Muscle layer of duodenum (tissue), 2 donors: ENCODE data around the gene BRSK2.

Experiments used
- H3K27ac ChIP-seq: one replicate; pipeline ENCODE4 v1.7.0; 2013; ENCODE audit warnings: mild to moderate bottlenecking, low read length
- H3K27me3 ChIP-seq: one replicate; pipeline ENCODE4 v1.7.0; 2013; ENCODE audit warnings: low read depth, mild to moderate bottlenecking, control low read depth, low read length
- H3K36me3 ChIP-seq, 2 donors: one replicate each; pipeline ENCODE4 v1.7.0; 2013; ENCODE audit warnings: low read length in 2 of 2, control low read depth in 1 of 2, mild to moderate bottlenecking in 1 of 2; ENCODE audit not compliant: insufficient read depth in 2 of 2, control insufficient read depth in 1 of 2
- H3K4me1 ChIP-seq, 2 donors: one replicate each; pipeline ENCODE4 v1.7.0; 2013; ENCODE audit warnings: low read length in 2 of 2, mild to moderate bottlenecking in 2 of 2, control low read depth in 1 of 2, moderate library complexity in 1 of 2; ENCODE audit not compliant: insufficient read depth in 2 of 2, control insufficient read depth in 1 of 2
- H3K4me3 ChIP-seq, 2 donors: one replicate each; pipeline ENCODE4 v1.7.0; 2013; ENCODE audit warnings: low read length in 2 of 2, low read depth in 1 of 2, mild to moderate bottlenecking in 1 of 2
- H3K9me3 ChIP-seq, 2 donors: one replicate each; pipeline ENCODE4 v1.7.0; 2013; ENCODE audit warnings: low read length in 2 of 2, control low read depth in 1 of 2, mild to moderate bottlenecking in 1 of 2; ENCODE audit not compliant: control insufficient read depth in 1 of 2
- donor health status: healthy.

The BRSK2 gene

DNA sequence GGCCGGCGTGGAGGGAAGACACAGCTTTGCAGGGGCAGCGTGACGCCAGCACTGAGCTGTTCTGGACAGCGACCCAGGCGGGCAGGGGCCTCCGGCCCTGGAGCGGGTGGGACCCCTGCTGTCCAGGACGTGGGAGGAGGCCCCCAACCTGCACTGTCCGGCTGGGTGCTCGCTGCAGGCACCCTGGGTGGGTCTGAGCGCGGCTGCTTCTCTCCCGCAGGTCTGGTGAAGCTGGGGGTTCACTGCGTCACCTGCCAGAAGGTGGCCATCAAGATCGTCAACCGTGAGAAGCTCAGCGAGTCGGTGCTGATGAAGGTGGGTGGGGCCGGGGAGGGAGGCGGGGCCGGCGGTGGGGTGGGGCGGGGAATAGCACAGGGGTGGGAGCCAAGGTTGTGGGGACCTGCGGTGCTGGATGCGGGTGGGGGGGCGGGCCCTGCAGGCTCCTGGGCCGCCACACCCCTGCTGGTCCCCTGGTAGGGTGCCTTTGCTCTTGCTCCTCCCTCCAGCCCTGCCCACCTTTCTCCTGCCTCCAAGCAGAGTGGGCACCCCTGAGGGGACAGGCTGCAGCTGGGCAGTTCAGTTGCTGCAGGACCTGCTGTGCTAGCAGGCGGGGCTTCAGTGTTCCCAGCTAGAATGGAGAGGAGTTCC lies 46.2 kb downstream of the BRSK2 start:
- H3K27me3 ChIP-seq: no peaks in the 10 kb centered on the region

DNA sequence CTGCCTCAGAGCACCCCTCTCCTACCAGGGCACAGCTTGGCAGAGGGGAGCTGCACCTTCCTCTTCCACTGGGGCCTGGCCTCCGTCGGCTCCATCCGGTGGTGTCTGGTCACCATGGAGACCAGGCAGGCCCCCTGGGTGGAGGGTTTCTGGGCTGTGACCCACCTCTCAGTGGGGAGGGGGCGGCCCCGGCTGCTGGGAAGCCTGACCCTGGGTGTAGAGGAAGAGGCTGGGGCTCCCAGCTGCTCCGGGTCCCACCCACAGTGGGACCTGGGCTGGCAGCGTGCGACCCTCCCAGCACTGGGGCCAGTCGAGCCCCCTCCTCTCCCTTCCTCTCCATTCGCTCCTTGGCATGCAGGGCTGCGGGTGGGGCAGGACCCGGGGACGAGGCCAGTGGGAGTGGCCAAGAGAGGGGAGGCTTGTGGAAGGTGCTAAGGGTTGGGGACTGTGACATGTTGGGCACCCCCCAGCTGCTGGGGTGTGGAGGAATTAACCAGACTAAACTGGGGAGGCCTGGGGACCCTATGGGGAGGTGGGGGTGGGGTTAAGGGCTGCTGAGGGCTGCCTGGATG lies 46.8 kb downstream of the BRSK2 start:
- H3K27ac ChIP-seq: no peak overlapping the region
- H3K36me3 ChIP-seq: no peaks in the 10 kb centered on the region
- no peaks in the 10 kb centered on the region for H3K9me3 ChIP-seq
- H3K27me3 ChIP-seq: no peaks in the 10 kb centered on the region
- peaks cover 0 to 2% of the 10 kb centered on the region in 2 donors for H3K4me1 ChIP-seq
- no peak overlapping the region for H3K4me3 ChIP-seq

More for the DNA sequence above, 46.2 kb downstream of the BRSK2 start:
- Histone ChIP-seq H3K4me3 (no peak overlapping the region), H3K9me3 (no peaks in the 10 kb centered on the region), H3K36me3 (no peaks in the 10 kb centered on the region), H3K27ac (no peak overlapping the region), H3K4me1 (peaks cover 0 to 2% of the 10 kb centered on the region in 2 donors)

DNA sequence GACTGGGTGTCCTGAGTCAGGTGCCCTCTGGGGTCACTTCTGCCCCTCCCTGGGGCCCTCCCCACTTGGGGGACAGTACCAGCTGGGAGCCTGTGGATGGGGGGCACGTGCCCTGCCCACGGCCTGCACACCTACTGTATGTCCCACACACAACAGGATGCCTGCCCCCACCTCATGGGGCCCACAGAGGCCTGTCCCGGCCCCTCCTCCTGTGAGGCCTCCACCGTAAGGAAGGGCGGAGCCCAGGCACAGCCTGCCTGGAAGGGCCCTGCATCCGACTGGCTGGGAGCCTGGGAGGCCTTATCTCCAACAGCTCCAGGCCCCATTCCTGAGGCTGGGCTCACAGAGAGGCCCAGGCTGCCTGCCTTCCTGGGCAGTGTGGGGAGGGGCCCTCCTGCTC lies 47.8 kb downstream of the BRSK2 start:
- Histone ChIP-seq H3K4me1 (peaks cover 0 to 2% of the 10 kb centered on the region in 2 donors), H3K27ac (no peak overlapping the region), H3K27me3 (no peaks in the 10 kb centered on the region), H3K4me3 (no peak overlapping the region), H3K9me3 (no peaks in the 10 kb centered on the region), H3K36me3 (no peaks in the 10 kb centered on the region)

DNA sequence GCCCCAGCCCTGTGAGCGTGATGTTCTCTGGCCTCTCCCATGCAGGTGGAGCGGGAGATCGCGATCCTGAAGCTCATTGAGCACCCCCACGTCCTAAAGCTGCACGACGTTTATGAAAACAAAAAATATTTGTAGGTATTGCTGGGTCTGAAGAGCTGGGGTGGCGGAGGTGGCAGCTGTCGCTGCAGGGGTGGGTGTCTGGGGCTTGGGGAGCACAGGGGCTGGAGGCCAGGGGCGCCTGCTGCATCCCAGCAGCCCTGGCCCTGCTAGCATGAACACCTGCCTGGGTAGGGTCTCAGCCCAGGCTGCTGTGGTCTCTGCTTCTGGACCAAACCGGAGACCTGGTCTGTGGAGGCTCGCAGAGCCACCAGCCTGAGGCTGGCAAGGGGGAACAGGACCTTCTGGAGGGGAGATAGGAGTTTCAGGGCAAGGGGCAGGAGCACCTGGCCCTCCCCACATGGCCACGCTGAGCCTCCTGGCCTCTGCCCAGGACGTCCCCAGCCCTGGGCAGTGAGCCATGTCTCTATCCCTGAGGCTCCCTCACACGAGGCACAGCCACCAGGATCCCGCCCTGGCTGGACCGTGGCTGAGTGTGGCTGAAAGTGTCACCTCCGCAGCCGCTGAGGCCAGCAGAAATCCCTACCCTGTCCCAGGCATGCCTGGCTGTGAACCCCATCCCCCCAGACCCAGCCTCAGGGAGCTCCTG lies 48.7 kb downstream of the BRSK2 start:
- H3K27ac ChIP-seq: no peak overlapping the region
- H3K4me3 ChIP-seq: no peak overlapping the region
- no peaks in the 10 kb centered on the region for H3K27me3 ChIP-seq
- H3K36me3 ChIP-seq: no peaks in the 10 kb centered on the region
- no peaks in the 10 kb centered on the region for H3K9me3 ChIP-seq
- H3K4me1 ChIP-seq: peaks cover 0 to 2% of the 10 kb centered on the region in 2 donors

DNA sequence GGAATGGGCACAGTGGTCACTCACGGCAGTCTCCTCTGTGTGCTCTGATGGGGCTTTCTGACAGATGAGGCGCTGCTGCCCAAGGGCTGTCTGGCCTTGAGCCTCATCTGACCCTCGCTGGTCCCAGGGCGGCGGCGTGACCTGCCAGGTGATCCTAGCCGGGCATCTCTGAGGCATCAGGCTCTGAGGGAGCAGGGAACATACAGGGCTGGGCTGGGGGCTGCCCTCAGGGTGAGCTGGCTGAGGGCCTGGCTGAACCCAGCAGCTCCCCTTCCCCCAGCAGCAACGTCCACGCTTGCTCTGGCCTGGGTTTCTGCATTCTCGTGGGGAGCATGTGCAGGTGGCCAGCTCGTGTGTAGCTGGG lies 49.2 kb downstream of the BRSK2 start:
- Histone ChIP-seq H3K27ac (no peak overlapping the region), H3K36me3 (no peaks in the 10 kb centered on the region), H3K4me3 (no peak overlapping the region), H3K4me1 (peaks cover 0 to 2% of the 10 kb centered on the region in 2 donors), H3K9me3 (no peaks in the 10 kb centered on the region), H3K27me3 (no peaks in the 10 kb centered on the region)

DNA sequence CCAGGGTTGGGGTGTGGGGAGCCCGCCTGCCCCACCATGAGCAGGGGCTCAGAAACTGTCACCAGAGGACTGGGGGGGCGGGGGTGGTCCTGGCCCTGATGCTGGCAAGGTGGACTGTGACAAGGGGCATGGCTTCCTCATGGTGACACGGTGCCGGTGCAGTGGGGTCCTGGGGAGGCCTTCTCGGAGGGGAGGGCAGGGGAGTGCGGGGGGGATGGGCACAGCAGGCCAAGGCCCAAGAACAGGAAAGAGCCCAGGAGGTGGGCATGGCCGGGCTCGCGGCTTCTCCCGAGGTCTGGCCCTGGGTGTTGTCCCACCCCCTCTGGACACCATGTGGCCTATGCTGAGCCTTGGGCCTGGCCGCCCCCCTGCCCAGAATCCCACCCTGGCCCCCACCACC lies 49.6 kb downstream of the BRSK2 start:
- no peaks in the 10 kb centered on the region for H3K9me3 ChIP-seq
- H3K27ac ChIP-seq: no peak overlapping the region
- no peak overlapping the region for H3K4me3 ChIP-seq
- H3K27me3 ChIP-seq: no peaks in the 10 kb centered on the region
- H3K36me3 ChIP-seq: no peaks in the 10 kb centered on the region
- peaks cover 0 to 2% of the 10 kb centered on the region in 2 donors for H3K4me1 ChIP-seq

DNA sequence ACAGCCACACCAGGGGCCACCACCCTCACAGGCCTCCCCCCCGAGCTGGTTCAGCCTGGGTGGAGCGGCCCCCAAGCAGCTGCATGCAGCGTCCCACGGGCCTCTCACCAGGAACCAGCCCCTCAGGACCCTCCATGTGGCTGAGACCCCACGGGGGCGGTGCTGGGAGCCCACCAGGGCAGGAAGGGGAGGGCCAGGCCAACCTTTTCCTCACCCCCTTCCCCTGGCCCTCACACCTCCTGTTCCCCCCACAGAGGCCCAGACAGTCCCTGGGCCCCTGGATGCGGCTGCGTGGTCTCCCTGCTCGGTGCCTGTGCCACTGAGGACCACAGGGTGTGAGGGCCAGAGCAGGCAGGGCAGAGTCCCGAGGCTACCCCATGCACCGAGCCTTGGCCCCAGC lies 50.3 kb downstream of the BRSK2 start:
- Histone ChIP-seq H3K36me3 (no peaks in the 10 kb centered on the region), H3K4me3 (no peak overlapping the region), H3K27ac (no peak overlapping the region), H3K9me3 (no peaks in the 10 kb centered on the region), H3K4me1 (peaks cover 0 to 2% of the 10 kb centered on the region in 2 donors), H3K27me3 (no peaks in the 10 kb centered on the region)

DNA sequence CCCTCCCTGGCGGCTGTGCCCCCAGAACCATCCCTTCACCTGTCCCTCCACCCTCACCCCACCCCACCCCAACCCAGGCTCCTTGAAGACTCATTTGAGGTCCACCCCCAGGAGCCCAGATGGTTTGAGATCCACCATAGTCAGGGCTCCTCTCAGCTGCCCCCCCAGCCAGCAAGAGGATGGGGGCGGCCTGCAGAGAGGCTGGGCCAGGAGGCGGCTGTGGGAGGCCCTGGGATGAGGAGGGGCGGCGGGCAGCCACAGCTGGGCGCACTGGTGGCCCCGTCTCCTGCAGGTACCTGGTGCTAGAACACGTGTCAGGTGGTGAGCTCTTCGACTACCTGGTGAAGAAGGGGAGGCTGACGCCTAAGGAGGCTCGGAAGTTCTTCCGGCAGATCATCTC lies 50.8 kb downstream of the BRSK2 start:
- no peak overlapping the region for H3K4me3 ChIP-seq
- H3K9me3 ChIP-seq: no peaks in the 10 kb centered on the region
- H3K36me3 ChIP-seq: no peaks in the 10 kb centered on the region
- peaks cover 0 to 2% of the 10 kb centered on the region in 2 donors for H3K4me1 ChIP-seq
- no peaks in the 10 kb centered on the region for H3K27me3 ChIP-seq
- no peak overlapping the region for H3K27ac ChIP-seq

DNA sequence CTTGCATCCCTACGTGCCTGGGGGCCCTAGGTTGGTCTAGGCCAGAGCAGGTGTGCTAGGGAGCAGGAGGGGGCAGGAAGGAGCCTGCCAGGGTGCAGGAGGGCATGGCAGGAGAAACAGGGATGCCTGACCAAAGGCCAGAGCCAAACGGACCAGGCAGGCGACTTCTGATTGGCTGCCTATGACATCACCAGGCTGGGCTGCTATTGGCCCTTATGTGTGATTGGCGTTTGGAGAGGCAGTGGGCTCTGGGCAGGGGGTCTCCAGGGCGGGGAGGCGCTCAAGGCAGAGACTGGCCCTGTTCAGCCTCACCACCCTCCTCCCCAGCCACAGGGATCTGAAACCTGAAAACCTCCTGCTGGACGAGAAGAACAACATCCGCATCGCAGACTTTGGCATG lies 52.4 kb downstream of the BRSK2 start:
- Histone ChIP-seq H3K27me3 (no peaks in the 10 kb centered on the region), H3K4me1 (peaks cover 0 to 2% of the 10 kb centered on the region in 2 donors), H3K4me3 (no peak overlapping the region), H3K36me3 (no peaks in the 10 kb centered on the region), H3K27ac (no peak overlapping the region), H3K9me3 (no peaks in the 10 kb centered on the region)

DNA sequence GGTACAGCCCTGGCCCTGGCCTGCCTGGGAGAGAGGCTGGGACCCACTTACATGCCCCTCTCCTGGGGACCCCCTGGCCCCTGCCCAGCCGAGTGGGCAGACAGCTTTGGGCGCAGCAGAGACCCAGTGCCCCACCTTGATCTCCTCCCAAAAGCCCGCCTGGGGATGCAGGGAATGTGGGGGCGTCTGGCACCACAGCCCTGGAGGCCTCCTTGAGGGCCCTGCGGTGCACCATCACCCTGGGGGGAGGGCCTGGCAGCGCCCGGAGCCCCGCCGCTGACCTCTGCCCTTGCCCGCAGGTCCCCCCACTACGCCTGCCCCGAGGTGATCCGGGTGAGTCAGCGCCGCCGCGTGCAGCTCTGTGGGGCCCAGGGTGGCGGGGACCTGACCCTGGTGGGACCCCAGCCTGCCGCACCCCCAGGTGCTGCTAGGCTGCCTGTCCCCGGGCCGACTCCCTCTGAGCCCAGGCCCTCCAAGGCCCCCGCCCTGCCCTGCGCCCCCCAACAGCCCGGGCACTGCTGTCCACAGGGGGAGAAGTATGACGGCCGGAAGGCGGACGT lies 53.2 kb downstream of the BRSK2 start:
- Histone ChIP-seq H3K9me3 (no peaks in the 10 kb centered on the region), H3K4me1 (no peaks in the 10 kb centered on the region), H3K27ac (no peak overlapping the region), H3K27me3 (no peaks in the 10 kb centered on the region), H3K36me3 (no peaks in the 10 kb centered on the region), H3K4me3 (no peak overlapping the region)

DNA sequence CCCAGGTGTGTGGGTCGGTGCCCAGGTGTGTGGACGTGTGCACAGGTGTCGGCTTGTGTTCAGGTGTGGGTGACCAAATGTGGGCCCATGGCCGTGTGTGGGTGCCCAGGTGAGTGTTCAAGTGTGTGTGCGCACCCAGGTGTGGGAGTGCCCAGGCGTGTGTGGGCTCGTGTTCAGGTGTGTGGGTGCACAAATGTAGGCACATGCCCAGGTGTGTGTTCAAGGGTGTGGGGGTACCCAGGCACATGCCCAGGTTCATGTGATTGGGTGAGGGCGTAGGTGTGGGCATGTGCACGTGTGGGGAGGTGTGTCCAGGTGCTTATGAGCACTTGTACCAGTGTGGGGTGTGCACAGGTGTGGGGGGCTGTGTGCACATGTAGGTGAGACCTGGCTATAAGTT lies 54.0 kb downstream of the BRSK2 start:
- H3K4me1 ChIP-seq: no peaks in the 10 kb centered on the region
- no peaks in the 10 kb centered on the region for H3K36me3 ChIP-seq
- H3K9me3 ChIP-seq: no peaks in the 10 kb centered on the region
- no peak overlapping the region for H3K4me3 ChIP-seq
- H3K27ac ChIP-seq: no peak overlapping the region
- no peaks in the 10 kb centered on the region for H3K27me3 ChIP-seq
